Measurements from ENCODE around the gene FLOT2. TPM values are rescaled to one million over a fixed set of nuclear protein-coding genes. Genes with fewer than 3 reads are reported as not detected.

The FLOT2 gene
- total RNA-seq, 4 donors from 2014 or later: 31.3 to 117 (median 37.4) TPM

DNA sequence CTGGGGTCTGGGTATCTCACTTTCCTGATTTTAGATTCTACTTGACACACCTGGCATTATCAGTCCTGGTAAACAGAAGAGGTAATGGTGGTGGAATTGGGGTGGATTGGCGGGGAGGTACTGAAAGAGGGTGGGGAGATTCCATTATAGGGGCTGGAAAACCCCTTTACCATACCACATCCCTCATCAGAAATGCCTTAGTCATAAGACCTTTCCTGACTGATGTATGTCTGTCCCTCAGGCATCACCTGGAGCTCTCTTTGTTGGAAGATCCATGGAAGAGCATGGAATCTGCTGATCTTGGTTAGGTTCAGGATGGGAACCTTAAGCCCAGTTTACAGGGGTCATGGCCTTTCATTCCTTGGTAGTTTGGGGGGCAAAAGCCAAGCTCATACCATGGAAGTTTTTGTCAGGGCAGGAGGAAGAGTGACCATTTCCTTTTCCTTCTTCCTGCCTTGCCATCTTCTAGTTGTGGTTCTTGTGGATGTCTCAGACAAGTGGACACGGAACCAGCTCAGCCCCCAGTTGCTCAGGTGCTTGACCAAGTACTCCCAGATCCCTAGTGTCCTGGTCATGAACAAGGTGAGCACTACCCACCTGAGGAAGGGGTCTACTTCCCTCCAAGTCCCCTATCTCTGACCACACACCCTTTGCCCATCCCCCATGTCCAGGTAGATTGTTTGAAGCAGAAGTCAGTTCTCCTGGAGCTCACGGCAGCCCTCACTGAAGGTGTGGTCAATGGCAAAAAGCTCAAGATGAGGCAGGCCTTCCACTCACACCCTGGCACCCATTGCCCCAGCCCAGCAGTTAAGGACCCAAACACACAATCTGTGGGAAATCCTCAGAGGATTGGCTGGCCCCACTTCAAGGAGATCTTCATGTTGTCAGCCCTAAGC lies 39.4 kb downstream of the FLOT2 start:
- Histone ChIP-seq H3K9me3 (no peaks in the 10 kb centered on the region), H3K4me1 (no peaks in the 10 kb centered on the region), H3K27ac (no peak overlapping the region), H3K27me3 (no peaks in the 10 kb centered on the region), H3K4me3 (no peak overlapping the region), H3K36me3 (no peaks in the 10 kb centered on the region)
- intact Hi-C loops (cut with DNase I; ENCODE audit: low total_unique reads): loop anchor here (10.0 kb wide), 1 partner anchor 93 kb away; no protein-coding TSS in a partner anchor
- no peak for DNase-seq
- TF ChIP-seq POLR2A (IDR thresholded peaks at IDR 0.05): no peak
- TF ChIP-seq, protein P1, sequence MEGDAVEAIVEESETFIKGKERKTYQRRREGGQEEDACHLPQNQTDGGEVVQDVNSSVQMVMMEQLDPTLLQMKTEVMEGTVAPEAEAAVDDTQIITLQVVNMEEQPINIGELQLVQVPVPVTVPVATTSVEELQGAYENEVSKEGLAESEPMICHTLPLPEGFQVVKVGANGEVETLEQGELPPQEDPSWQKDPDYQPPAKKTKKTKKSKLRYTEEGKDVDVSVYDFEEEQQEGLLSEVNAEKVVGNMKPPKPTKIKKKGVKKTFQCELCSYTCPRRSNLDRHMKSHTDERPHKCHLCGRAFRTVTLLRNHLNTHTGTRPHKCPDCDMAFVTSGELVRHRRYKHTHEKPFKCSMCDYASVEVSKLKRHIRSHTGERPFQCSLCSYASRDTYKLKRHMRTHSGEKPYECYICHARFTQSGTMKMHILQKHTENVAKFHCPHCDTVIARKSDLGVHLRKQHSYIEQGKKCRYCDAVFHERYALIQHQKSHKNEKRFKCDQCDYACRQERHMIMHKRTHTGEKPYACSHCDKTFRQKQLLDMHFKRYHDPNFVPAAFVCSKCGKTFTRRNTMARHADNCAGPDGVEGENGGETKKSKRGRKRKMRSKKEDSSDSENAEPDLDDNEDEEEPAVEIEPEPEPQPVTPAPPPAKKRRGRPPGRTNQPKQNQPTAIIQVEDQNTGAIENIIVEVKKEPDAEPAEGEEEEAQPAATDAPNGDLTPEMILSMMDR (IDR thresholded peaks at IDR 0.05): no peak

DNA sequence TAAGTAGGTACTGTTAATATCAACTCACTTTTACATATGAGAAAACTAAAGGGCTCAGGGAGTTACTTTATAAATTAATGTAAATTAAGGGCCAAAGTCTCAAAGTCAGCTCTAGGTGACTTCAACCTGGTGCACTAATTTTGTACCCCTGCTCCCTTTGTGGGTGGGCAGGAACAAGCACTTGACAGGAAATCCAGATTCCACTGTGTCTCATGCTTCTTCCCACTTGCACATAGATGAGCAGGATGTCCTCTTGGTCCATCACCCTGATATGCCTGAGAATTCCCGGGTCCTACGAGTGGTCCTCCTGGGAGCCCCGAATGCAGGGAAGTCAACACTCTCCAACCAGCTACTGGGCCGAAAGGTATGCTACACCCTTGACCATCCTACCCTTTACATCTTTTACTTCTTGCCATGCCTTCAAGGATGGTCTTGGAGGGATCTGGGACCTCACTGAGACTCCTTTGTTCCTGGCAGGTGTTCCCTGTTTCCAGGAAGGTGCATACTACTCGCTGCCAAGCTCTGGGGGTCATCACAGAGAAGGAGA lies 41.4 kb downstream of the FLOT2 start:
- no peak for TF ChIP-seq POLR2A (IDR thresholded peaks at IDR 0.05)
- TF ChIP-seq, protein P1 (IDR thresholded peaks at IDR 0.05): no peak
- no peak overlapping the region for H3K4me3 ChIP-seq
- DNase-seq: no peak
- no peaks in the 10 kb centered on the region for H3K9me3 ChIP-seq
- no peaks in the 10 kb centered on the region for H3K4me1 ChIP-seq
- no peak overlapping the region for H3K27ac ChIP-seq
- H3K36me3 ChIP-seq: no peaks in the 10 kb centered on the region
- intact Hi-C loops (cut with DNase I; ENCODE audit: low total_unique reads): loop anchor here (10.0 kb wide), 1 partner anchor 91 kb away; no protein-coding TSS in a partner anchor
- H3K27me3 ChIP-seq: no peaks in the 10 kb centered on the region

- Histone ChIP-seq H3K36me3 (no peaks in the 10 kb centered on the region), H3K4me1 (no peaks in the 10 kb centered on the region), H3K9me3 (no peaks in the 10 kb centered on the region), H3K4me3 (peak overlapping the region; percentile 59 to 88), H3K27ac (peak overlapping the region; percentile 75 to 76), H3K27me3 (no peaks in the 10 kb centered on the region)
- intact Hi-C loops (cut with DNase I; ENCODE audit: low total_unique reads): loop anchor here (10.0 kb wide), 1 partner anchor 91 kb away; no protein-coding TSS in a partner anchor
- TF ChIP-seq, protein P1 (IDR thresholded peaks at IDR 0.05): no peak
- TF ChIP-seq POLR2A (IDR thresholded peaks at IDR 0.05): no peak
- no peak for DNase-seq
Observed at GRCh38 chr17:28855336-28855679, 42.2 kb downstream of the FLOT2 start.

DNA sequence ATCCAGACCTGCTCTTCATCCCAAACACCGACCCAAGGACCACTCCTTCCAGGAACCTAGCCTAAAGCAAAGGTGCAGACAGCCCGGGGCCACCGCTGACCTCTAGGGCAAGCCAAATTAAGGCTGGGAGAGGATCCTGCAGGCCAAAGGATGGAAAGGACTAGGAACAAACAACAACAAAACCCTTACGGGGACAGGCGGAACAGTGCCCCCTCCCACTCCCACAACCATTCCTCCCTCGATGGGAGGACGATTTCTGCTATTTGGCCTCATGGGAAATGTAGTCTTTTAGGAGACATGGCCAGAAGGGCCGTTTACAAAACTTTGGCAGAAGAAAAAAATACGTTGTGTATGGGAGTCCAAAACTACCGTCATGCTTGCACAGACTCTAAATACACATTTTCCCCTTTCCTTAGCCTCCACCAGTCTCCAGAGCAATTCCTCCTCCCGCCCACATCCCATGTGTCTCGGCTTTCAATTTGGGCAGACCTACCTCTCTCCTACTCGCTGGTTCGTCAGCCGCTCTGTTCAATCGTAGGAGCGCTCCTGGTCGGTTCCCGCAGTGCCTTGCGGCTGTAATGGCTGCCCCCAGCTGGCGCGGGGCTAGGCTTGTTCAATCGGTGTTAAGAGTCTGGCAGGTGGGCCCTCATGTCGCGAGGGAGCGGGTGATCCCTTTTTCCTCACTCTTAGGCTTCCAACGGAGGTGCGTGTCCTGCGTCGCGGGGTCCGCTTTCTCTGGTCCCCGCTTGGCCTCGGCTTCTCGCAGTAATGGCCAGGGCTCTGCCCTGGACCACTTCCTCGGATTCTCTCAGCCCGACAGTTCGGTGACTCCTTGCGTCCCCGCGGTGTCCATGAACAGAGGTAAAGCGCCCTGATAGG lies 42.8 kb downstream of the FLOT2 start, which contains the start of gene ERAL1:
Gene ERAL1, plus strand, starts transcription at position 560 of the 879 bp plus-strand sequence. Its CDS starts 19 bp downstream, at position 579.
- peak; percentile 1 to 54 for TF ChIP-seq POLR2A (IDR thresholded peaks at IDR 0.05)
- TF ChIP-seq, protein P1 (IDR thresholded peaks at IDR 0.05): peak in 2 of 4 experiments; percentile 10 to 20
- Histone ChIP-seq H3K36me3 (no peaks in the 10 kb centered on the region), H3K9me3 (no peaks in the 10 kb centered on the region), H3K27me3 (no peaks in the 10 kb centered on the region), H3K4me1 (no peaks in the 10 kb centered on the region), H3K4me3 (peak within 1 kb of the TSS; percentile 59 to 88), H3K27ac (peak within 1 kb of the TSS; percentile 75 to 76)
- intact Hi-C loops (cut with DNase I; ENCODE audit: low total_unique reads): loop anchor here (10.0 kb wide), 1 partner anchor 90 kb away; no protein-coding TSS in a partner anchor
- peak; percentile 82 to 83 for DNase-seq

Data from uterus (tissue), 4 donors.